Measurements from ENCODE around the gene KRT13. TPM values are rescaled to one million over a fixed set of nuclear protein-coding genes. Genes with fewer than 3 reads are reported as not detected.
A peak's percentile ranks its signal among the peaks of the same experiment; 100 is the strongest.

The KRT13 gene
- total RNA-seq, 2 experiments from 2014 or later = not detected

GRCh38 chr17:41498276-41498675, 7.1 kb downstream of the KRT13 start:
- intact Hi-C loops (cut with micrococcal nuclease) = loop anchor here (5.0 to 10.0 kb wide), 3 partner anchors 49 to 373 kb away; partner anchors contain the start of gene KRTAP4-12
- CTCF ChIA-PET = interaction anchor here (0.8 to 1.1 kb wide), 5 partner anchors 13 to 168 kb away, joined by 3 to 4 read pairs (median 3); no protein-coding TSS in a partner anchor
- Mint-ChIP-seq H3K27me3 (ENCODE audit: low read depth) (no peaks in the 10 kb centered on the region), H3K36me3 (ENCODE audit: low read depth) (no peaks in the 10 kb centered on the region), H3K9me3 (no peaks in the 10 kb centered on the region), H3K4me1 (ENCODE audit: low read depth) (peaks cover 5% of the 10 kb centered on the region), H3K4me3 (no peak overlapping the region), H3K27ac (no peak overlapping the region)
- no peak for DNase-seq

GRCh38 chr17:41496803-41497484, 8.5 kb downstream of the KRT13 start:
- H3K27me3 Mint-ChIP-seq (ENCODE audit: low read depth) = no peaks in the 10 kb centered on the region
- intact Hi-C loops (cut with micrococcal nuclease) = loop anchor here (1.0 to 10.0 kb wide), 6 partner anchors 50 to 588 kb away; partner anchors contain the start of gene KRTAP4-12
- H3K4me3 Mint-ChIP-seq = no peak overlapping the region
- peaks cover 6% of the 10 kb centered on the region for H3K4me1 Mint-ChIP-seq (ENCODE audit: low read depth)
- CTCF ChIA-PET = interaction anchor here (0.7 to 2.8 kb wide), 6 partner anchors 52 to 639 kb away, joined by 3 to 11 read pairs (median 4); partner anchors contain the start of gene KRTAP4-4
- H3K36me3 Mint-ChIP-seq (ENCODE audit: low read depth) = no peaks in the 10 kb centered on the region
- H3K27ac Mint-ChIP-seq = no peak overlapping the region
- peak; percentile 87 for DNase-seq
- no peaks in the 10 kb centered on the region for H3K9me3 Mint-ChIP-seq

GRCh38 chr17:41494524-41494923, 10.9 kb downstream of the KRT13 start:
- H3K9me3 Mint-ChIP-seq = no peaks in the 10 kb centered on the region
- peaks cover 12% of the 10 kb centered on the region for H3K4me1 Mint-ChIP-seq (ENCODE audit: low read depth)
- H3K4me3 Mint-ChIP-seq = no peak overlapping the region
- DNase-seq = no peak
- H3K27me3 Mint-ChIP-seq (ENCODE audit: low read depth) = no peaks in the 10 kb centered on the region
- CTCF ChIA-PET = interaction anchor here (0.8 kb wide), 1 partner anchor 55 kb away, joined by 4 read pairs; no protein-coding TSS in a partner anchor
- intact Hi-C loops (cut with micrococcal nuclease) = loop anchor here (10.0 kb wide), 1 partner anchor 370 kb away; the partner anchor contains the start of gene KRTAP4-12
- H3K36me3 Mint-ChIP-seq (ENCODE audit: low read depth) = no peaks in the 10 kb centered on the region
- no peak overlapping the region for H3K27ac Mint-ChIP-seq

GRCh38 chr17:41492771-41493170, 12.6 kb downstream of the KRT13 start:
- Mint-ChIP-seq H3K4me3 (no peak overlapping the region), H3K27ac (no peak overlapping the region), H3K4me1 (ENCODE audit: low read depth) (peaks cover 12% of the 10 kb centered on the region), H3K27me3 (ENCODE audit: low read depth) (no peaks in the 10 kb centered on the region), H3K9me3 (no peaks in the 10 kb centered on the region), H3K36me3 (ENCODE audit: low read depth) (no peaks in the 10 kb centered on the region)
- CTCF ChIA-PET = interaction anchor here (1.1 kb wide), 1 partner anchor 57 kb away, joined by 3 read pairs; no protein-coding TSS in a partner anchor
- intact Hi-C loops (cut with micrococcal nuclease) = loop anchor here (10.0 kb wide), 1 partner anchor 368 kb away; the partner anchor contains the start of gene KRTAP4-12
- DNase-seq = no peak

GRCh38 chr17:41492351-41492750, 13.1 kb downstream of the KRT13 start:
- Mint-ChIP-seq H3K36me3 (ENCODE audit: low read depth) (no peaks in the 10 kb centered on the region), H3K27ac (no peak overlapping the region), H3K4me1 (ENCODE audit: low read depth) (peaks cover 12% of the 10 kb centered on the region), H3K4me3 (no peak overlapping the region), H3K27me3 (ENCODE audit: low read depth) (no peaks in the 10 kb centered on the region), H3K9me3 (no peaks in the 10 kb centered on the region)
- no peak for DNase-seq
- CTCF ChIA-PET = interaction anchor here (1.1 kb wide), 1 partner anchor 57 kb away, joined by 3 read pairs; no protein-coding TSS in a partner anchor
- intact Hi-C loops (cut with micrococcal nuclease) = loop anchor here (10.0 kb wide), 1 partner anchor 368 kb away; the partner anchor contains the start of gene KRTAP4-12

- CTCF ChIA-PET = interaction anchor here (1.0 kb wide), 1 partner anchor 28 kb away, joined by 3 read pairs; no protein-coding TSS in a partner anchor
- intact Hi-C loops (cut with micrococcal nuclease) = loop anchor here (10.0 kb wide), 1 partner anchor 367 kb away; the partner anchor contains the start of gene KRTAP4-12
These were observed 13.9 kb downstream of the KRT13 start for GRCh38 chr17:41491476-41491875.

GRCh38 chr17:41490000-41490990, 15.1 kb downstream of the KRT13 start:
- Mint-ChIP-seq H3K36me3 (ENCODE audit: low read depth) (no peaks in the 10 kb centered on the region), H3K9me3 (no peaks in the 10 kb centered on the region), H3K27ac (no peak overlapping the region), H3K4me1 (ENCODE audit: low read depth) (peaks cover 7% of the 10 kb centered on the region), H3K27me3 (ENCODE audit: low read depth) (peaks cover 2% of the 10 kb centered on the region), H3K4me3 (no peak overlapping the region)
- CTCF ChIA-PET = interaction anchor here (0.9 to 1.0 kb wide), 2 partner anchors 27 to 58 kb away, joined by 3 to 6 read pairs; no protein-coding TSS in a partner anchor
- no peak for DNase-seq
- intact Hi-C loops (cut with micrococcal nuclease) = loop anchor here (5.0 to 10.0 kb wide), 2 partner anchors 172 to 365 kb away; partner anchors contain the start of gene KRTAP4-12

More at GRCh38 chr17:41491476-41491875, 13.9 kb downstream of the KRT13 start:
- H3K27ac Mint-ChIP-seq = no peak overlapping the region
- no peaks in the 10 kb centered on the region for H3K27me3 Mint-ChIP-seq (ENCODE audit: low read depth)
- H3K9me3 Mint-ChIP-seq = no peaks in the 10 kb centered on the region
- no peak for DNase-seq
- H3K4me3 Mint-ChIP-seq = no peak overlapping the region
- no peaks in the 10 kb centered on the region for H3K36me3 Mint-ChIP-seq (ENCODE audit: low read depth)
- peaks cover 7% of the 10 kb centered on the region for H3K4me1 Mint-ChIP-seq (ENCODE audit: low read depth)

GRCh38 chr17:41489531-41489930, 15.9 kb downstream of the KRT13 start, which contains the start of gene KRT36:
KRT36 (minus strand) TSS chr17:41489910; CDS start chr17:41489864, 46 bp downstream.
- no peak for DNase-seq
- Mint-ChIP-seq H3K4me3 (no peak within 1 kb of the TSS), H3K4me1 (ENCODE audit: low read depth) (peaks cover 7% of the 10 kb centered on the region), H3K36me3 (ENCODE audit: low read depth) (no peaks in the 10 kb centered on the region), H3K27ac (no peak within 1 kb of the TSS), H3K27me3 (ENCODE audit: low read depth) (peaks cover 2% of the 10 kb centered on the region), H3K9me3 (no peaks in the 10 kb centered on the region)
- intact Hi-C loops (cut with micrococcal nuclease) = loop anchor here (5.0 kb wide), 1 partner anchor 173 kb away; no protein-coding TSS in a partner anchor
- CTCF ChIA-PET = interaction anchor here (0.9 kb wide), 1 partner anchor 59 kb away, joined by 6 read pairs; no protein-coding TSS in a partner anchor

GRCh38 chr17:41486809-41487530, 18.4 kb downstream of the KRT13 start:
- CTCF ChIA-PET = interaction anchor here (0.5 to 2.7 kb wide), 5 partner anchors 62 to 234 kb away, joined by 3 to 19 read pairs (median 4); no protein-coding TSS in a partner anchor
- no peaks in the 10 kb centered on the region for H3K9me3 Mint-ChIP-seq
- peaks cover 2% of the 10 kb centered on the region for H3K27me3 Mint-ChIP-seq (ENCODE audit: low read depth)
- no peak overlapping the region for H3K4me3 Mint-ChIP-seq
- peaks cover 6% of the 10 kb centered on the region for H3K4me1 Mint-ChIP-seq (ENCODE audit: low read depth)
- H3K36me3 Mint-ChIP-seq (ENCODE audit: low read depth) = no peaks in the 10 kb centered on the region
- DNase-seq = peak; percentile 53
- intact Hi-C loops (cut with micrococcal nuclease) = loop anchor here (5.0 kb wide), 1 partner anchor 175 kb away; no protein-coding TSS in a partner anchor
- no peak overlapping the region for H3K27ac Mint-ChIP-seq

GRCh38 chr17:41486316-41486715, 19.1 kb downstream of the KRT13 start:
- H3K27ac Mint-ChIP-seq = no peak overlapping the region

More at GRCh38 chr17:41486316-41486715, 19.1 kb downstream of the KRT13 start:
- no peak overlapping the region for H3K4me3 Mint-ChIP-seq
- intact Hi-C loops (cut with micrococcal nuclease) = loop anchor here (5.0 kb wide), 1 partner anchor 176 kb away; no protein-coding TSS in a partner anchor
- peaks cover 2% of the 10 kb centered on the region for H3K27me3 Mint-ChIP-seq (ENCODE audit: low read depth)
- CTCF ChIA-PET = interaction anchor here (1.2 to 2.7 kb wide), 3 partner anchors 63 to 570 kb away, joined by 3 to 19 read pairs (median 6); no protein-coding TSS in a partner anchor
- no peaks in the 10 kb centered on the region for H3K9me3 Mint-ChIP-seq
- no peak for DNase-seq
- peaks cover 6% of the 10 kb centered on the region for H3K4me1 Mint-ChIP-seq (ENCODE audit: low read depth)
- no peaks in the 10 kb centered on the region for H3K36me3 Mint-ChIP-seq (ENCODE audit: low read depth)

Data from activated naive CD4-positive, alpha-beta T cell treated with anti-CD3 and anti-CD28 coated beads for 36 hours (primary cell).